ENCODE results near the gene MED8.

MED8 gene

GRCh38 chr1:43351421-43352350 lies 37.9 kb downstream of the MED8 start:
- H3K36me3 ChIP-seq (ENCODE audit: low read depth), result no peaks in the 10 kb centered on the region; the same call in 1 of the 2 replicates
- TF ChIP-seq, protein P1, sequence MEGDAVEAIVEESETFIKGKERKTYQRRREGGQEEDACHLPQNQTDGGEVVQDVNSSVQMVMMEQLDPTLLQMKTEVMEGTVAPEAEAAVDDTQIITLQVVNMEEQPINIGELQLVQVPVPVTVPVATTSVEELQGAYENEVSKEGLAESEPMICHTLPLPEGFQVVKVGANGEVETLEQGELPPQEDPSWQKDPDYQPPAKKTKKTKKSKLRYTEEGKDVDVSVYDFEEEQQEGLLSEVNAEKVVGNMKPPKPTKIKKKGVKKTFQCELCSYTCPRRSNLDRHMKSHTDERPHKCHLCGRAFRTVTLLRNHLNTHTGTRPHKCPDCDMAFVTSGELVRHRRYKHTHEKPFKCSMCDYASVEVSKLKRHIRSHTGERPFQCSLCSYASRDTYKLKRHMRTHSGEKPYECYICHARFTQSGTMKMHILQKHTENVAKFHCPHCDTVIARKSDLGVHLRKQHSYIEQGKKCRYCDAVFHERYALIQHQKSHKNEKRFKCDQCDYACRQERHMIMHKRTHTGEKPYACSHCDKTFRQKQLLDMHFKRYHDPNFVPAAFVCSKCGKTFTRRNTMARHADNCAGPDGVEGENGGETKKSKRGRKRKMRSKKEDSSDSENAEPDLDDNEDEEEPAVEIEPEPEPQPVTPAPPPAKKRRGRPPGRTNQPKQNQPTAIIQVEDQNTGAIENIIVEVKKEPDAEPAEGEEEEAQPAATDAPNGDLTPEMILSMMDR (IDR thresholded peaks at IDR 0.05; ENCODE audit: poor library complexity, severe bottlenecking), result no peak
- H3K4me1 ChIP-seq (ENCODE audit: insufficient read depth, poor library complexity, severe bottlenecking), result peaks cover 5% of the 10 kb centered on the region
- H3K4me3 ChIP-seq (ENCODE audit: severe bottlenecking), result no peak overlapping the region
- ATAC-seq (ENCODE audit: low read depth), result no peak
- no peaks in the 10 kb centered on the region for H3K27me3 ChIP-seq (ENCODE audit: insufficient read depth, poor library complexity, severe bottlenecking)
- no peak overlapping the region for H3K27ac ChIP-seq (ENCODE audit: poor library complexity, severe bottlenecking)
- no peak for DNase-seq (ENCODE audit: low spot score)
- H3K9me3 ChIP-seq (ENCODE audit: severe bottlenecking), result no peaks in the 10 kb centered on the region

DNA sequence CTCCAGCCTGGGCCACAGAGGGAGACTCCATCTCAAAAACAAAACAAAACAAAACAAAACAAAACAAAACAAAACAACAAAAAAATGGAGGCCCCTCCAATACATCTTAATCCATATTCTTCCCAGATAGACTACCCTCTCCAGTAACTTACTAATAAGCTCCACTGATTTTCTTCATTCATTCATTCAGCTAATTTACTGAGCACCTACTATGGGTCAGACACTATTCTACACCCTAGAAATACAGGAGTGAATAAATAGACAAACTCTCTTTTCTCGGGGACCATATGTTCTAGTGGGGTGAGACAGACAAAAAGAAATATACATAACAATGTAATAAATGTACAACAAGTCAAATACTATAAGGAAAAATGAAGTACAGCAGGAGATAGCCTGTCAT lies 38.6 kb downstream of the MED8 start:
- DNase-seq (ENCODE audit: low spot score) (no peak), ATAC-seq (ENCODE audit: low read depth) (no peak)
- Histone ChIP-seq H3K4me1 (ENCODE audit: insufficient read depth, poor library complexity, severe bottlenecking) (peaks cover 5% of the 10 kb centered on the region), H3K27ac (ENCODE audit: poor library complexity, severe bottlenecking) (no peak overlapping the region), H3K27me3 (ENCODE audit: insufficient read depth, poor library complexity, severe bottlenecking) (no peaks in the 10 kb centered on the region), H3K4me3 (ENCODE audit: severe bottlenecking) (no peak overlapping the region), H3K36me3 (ENCODE audit: low read depth) (no peaks in the 10 kb centered on the region; the same call in 1 of the 2 replicates), H3K9me3 (ENCODE audit: severe bottlenecking) (no peaks in the 10 kb centered on the region)
- TF ChIP-seq, protein P1 (IDR thresholded peaks at IDR 0.05; ENCODE audit: poor library complexity, severe bottlenecking), result no peak

GRCh38 chr1:43349594-43350306 lies 39.9 kb downstream of the MED8 start:
- no peaks in the 10 kb centered on the region for H3K9me3 ChIP-seq (ENCODE audit: severe bottlenecking)
- H3K27ac ChIP-seq (ENCODE audit: poor library complexity, severe bottlenecking), result peak overlapping the region; percentile 71
- H3K36me3 ChIP-seq (ENCODE audit: low read depth), result no peaks in the 10 kb centered on the region
- no peaks in the 10 kb centered on the region for H3K27me3 ChIP-seq (ENCODE audit: insufficient read depth, poor library complexity, severe bottlenecking)
- TF ChIP-seq, protein P1 (IDR thresholded peaks at IDR 0.05; ENCODE audit: poor library complexity, severe bottlenecking), result no peak
- H3K4me1 ChIP-seq (ENCODE audit: insufficient read depth, poor library complexity, severe bottlenecking), result peaks cover 5% of the 10 kb centered on the region
- DNase-seq (ENCODE audit: low spot score) (no peak), ATAC-seq (ENCODE audit: low read depth) (no peak)
- H3K4me3 ChIP-seq (ENCODE audit: severe bottlenecking), result peak overlapping the region; percentile 40

DNA sequence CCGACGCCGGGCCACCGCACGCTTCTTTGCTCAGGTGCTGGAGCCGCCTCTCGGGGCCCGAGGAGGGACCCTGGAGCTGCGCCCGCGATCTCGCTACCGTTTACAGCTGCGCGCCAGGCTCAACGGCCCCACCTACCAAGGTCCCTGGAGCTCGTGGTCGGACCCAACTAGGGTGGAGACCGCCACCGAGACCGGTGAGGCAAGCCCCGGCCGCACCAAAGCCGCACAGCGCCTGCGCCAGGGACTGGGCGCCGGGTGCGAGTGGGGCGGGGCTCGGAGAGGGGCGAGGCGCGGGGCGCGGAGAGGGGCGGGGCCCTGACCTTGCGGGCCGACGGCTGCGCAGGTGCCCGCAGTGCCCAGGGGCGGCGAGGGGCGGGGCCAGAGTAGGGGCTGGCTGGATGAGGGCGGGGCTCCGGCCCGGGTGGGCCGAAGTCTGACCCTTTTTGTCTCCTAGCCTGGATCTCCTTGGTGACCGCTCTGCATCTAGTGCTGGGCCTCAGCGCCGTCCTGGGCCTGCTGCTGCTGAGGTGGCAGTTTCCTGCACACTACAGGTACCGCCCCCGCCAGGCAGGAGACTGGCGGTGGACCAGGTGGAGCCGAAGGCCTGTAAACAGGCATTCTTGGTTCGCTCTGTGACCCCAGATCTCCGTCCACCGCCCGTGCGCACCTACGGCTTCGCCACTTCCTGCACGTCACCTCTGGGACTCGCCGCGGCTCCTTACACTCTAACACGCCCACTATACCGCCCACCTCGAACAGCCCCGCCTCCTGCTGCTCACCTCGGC lies 40.6 kb downstream of the MED8 start:
- Histone ChIP-seq H3K27ac (ENCODE audit: poor library complexity, severe bottlenecking) (peak overlapping the region; percentile 71), H3K27me3 (ENCODE audit: insufficient read depth, poor library complexity, severe bottlenecking) (no peaks in the 10 kb centered on the region), H3K9me3 (ENCODE audit: severe bottlenecking) (no peaks in the 10 kb centered on the region), H3K4me3 (ENCODE audit: severe bottlenecking) (peak overlapping the region; percentile 40), H3K36me3 (ENCODE audit: low read depth) (no peaks in the 10 kb centered on the region), H3K4me1 (ENCODE audit: insufficient read depth, poor library complexity, severe bottlenecking) (peaks cover 5% of the 10 kb centered on the region)
- ATAC-seq (ENCODE audit: low read depth) (peak; percentile 82), DNase-seq (ENCODE audit: low spot score) (peak; percentile 89)
- TF ChIP-seq, protein P1 (IDR thresholded peaks at IDR 0.05; ENCODE audit: poor library complexity, severe bottlenecking), result no peak
